GM12878 (cell line): Measurements from ENCODE around the gene OSBPL7.
"Not testable (repeated sequence)": the region's sequence is repeated elsewhere in the genome, so short reads cannot be mapped to it uniquely, and the experiment has no call there.

Source experiments
- ATF7 ChIP-seq: fragments of 450-650 bp; IDR thresholded peaks from 2 replicates; pipeline ENCODE4 v1.6.1; 2016; ENCODE audit warnings: low read depth, mild to moderate bottlenecking
- CEBPB ChIP-seq, 2 experiments: fragments of 150-350 bp in 1 of 2; IDR thresholded peaks; 2 replicates each; pipeline ENCODE4 v1.6.1; 2012 to 2014; ENCODE audit warnings: low read depth in 2 of 2, low read length in 2 of 2, borderline replicate concordance in 1 of 2, inconsistent platforms in 1 of 2
- KDM1A ChIP-seq: fragments of 200-600 bp; sonication (generic); IDR thresholded peaks from 2 replicates; pipeline ENCODE4 v1.6.1; 2016; ENCODE audit warnings: borderline replicate concordance
- NFIC ChIP-seq: IDR thresholded peaks from 2 replicates; pipeline ENCODE4 v1.6.1; 2012; ENCODE audit warnings: low read depth, mild to moderate bottlenecking, inconsistent platforms, low read length, moderate library complexity
- NRF1 ChIP-seq: conservative IDR thresholded peaks from 2 replicates; pipeline ENCODE4 v1.6.1; 2011; ENCODE audit warnings: mild to moderate bottlenecking, low read depth, low read length, improper control_type of control experiment
- PAX8 ChIP-seq: fragments of 450-650 bp; IDR thresholded peaks from 2 replicates; pipeline ENCODE4 v1.6.1; 2017; ENCODE audit warnings: mild to moderate bottlenecking, moderate library complexity
- POLR2A ChIP-seq: IDR thresholded peaks from 2 replicates; pipeline ENCODE4 v1.6.1; 2011; ENCODE audit warnings: low read depth, mild to moderate bottlenecking, low read length
- POLR2AphosphoS5 ChIP-seq: IDR thresholded peaks from 2 replicates; pipeline ENCODE4 v1.6.1; 2011; ENCODE audit warnings: mild to moderate bottlenecking, low read length, inconsistent platforms
- RAD51 ChIP-seq: fragments of 450-650 bp; IDR thresholded peaks from 2 replicates; pipeline ENCODE4 v1.6.1; 2016; ENCODE audit warnings: moderate library complexity, mild to moderate bottlenecking, inconsistent platforms
- TCF12 ChIP-seq: IDR thresholded peaks from 2 replicates; pipeline ENCODE4 v1.6.1; 2011; ENCODE audit warnings: low read depth, mild to moderate bottlenecking, low read length
- YY1 ChIP-seq: IDR thresholded peaks from 2 replicates; pipeline ENCODE4 v1.6.1; 2011; ENCODE audit warnings: low read depth, mild to moderate bottlenecking, low read length
- TF ChIP-seq, protein P1 (sequence below), 3 experiments: IDR thresholded peaks in 2 of 3; conservative IDR thresholded peaks in 1 of 3; 2 replicates each; pipeline ENCODE4 v1.5.1; 2011; ENCODE audit warnings: low read depth in 3 of 3, low read length in 3 of 3, mild to moderate bottlenecking in 3 of 3, control low read depth in 2 of 3, moderate library complexity in 2 of 3, inconsistent platforms in 1 of 3, mixed read lengths in 1 of 3; ENCODE audit not compliant: control insufficient read depth in 2 of 3, insufficient read depth in 1 of 3; ENCODE audit errors: extremely low read depth in 1 of 3
- TF ChIP-seq, protein P2 (sequence below): IDR thresholded peaks from 2 replicates; pipeline ENCODE4 v1.6.1; 2012; ENCODE audit warnings: low read length, inconsistent platforms
- TF ChIP-seq, protein P3 (sequence below): IDR thresholded peaks from 2 replicates; pipeline ENCODE4 v1.6.1; 2012; ENCODE audit warnings: low read depth, low read length, improper control_type of control experiment

DNA sequence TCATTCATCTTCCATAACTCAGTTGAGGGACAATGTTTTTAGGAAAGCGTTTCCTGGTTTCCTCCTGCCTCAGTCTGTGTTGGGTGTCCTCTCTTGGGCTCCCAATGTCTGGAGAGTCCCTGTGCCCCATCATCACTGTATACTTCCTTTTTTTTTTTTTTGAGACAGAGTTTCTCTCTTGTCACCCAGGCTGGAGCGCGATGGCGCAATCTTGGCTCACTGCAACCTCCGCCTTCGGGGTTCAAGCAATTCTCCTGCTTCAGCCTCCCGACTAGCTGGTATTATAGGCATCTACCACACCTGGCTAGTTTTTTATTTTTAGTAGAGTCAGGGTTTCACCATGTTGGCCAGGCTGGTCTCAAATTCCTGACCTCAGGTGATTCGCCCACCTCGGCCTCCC is 47.9 kb downstream of the OSBPL7 start:
- TF ChIP-seq, protein P1, sequence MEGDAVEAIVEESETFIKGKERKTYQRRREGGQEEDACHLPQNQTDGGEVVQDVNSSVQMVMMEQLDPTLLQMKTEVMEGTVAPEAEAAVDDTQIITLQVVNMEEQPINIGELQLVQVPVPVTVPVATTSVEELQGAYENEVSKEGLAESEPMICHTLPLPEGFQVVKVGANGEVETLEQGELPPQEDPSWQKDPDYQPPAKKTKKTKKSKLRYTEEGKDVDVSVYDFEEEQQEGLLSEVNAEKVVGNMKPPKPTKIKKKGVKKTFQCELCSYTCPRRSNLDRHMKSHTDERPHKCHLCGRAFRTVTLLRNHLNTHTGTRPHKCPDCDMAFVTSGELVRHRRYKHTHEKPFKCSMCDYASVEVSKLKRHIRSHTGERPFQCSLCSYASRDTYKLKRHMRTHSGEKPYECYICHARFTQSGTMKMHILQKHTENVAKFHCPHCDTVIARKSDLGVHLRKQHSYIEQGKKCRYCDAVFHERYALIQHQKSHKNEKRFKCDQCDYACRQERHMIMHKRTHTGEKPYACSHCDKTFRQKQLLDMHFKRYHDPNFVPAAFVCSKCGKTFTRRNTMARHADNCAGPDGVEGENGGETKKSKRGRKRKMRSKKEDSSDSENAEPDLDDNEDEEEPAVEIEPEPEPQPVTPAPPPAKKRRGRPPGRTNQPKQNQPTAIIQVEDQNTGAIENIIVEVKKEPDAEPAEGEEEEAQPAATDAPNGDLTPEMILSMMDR (IDR thresholded peaks at IDR 0.05 in 2 of 3, conservative IDR thresholded peaks at IDR 0.05 in 1 of 3; ENCODE audit: control insufficient read depth in 2 of 3, extremely low read depth in 1 of 3, insufficient read depth in 1 of 3, low read depth in 3 of 3, low read length in 3 of 3) = not testable (repeated sequence)
- TF ChIP-seq POLR2AphosphoS5; ATF7; POLR2A; CEBPB (IDR thresholded peaks at IDR 0.05; ENCODE audit: borderline replicate concordance in 1 of 2, low read depth in 2 of 2, low read length in 2 of 2); TCF12; RAD51; NFIC; PAX8; NRF1; YY1; KDM1A: not testable (repeated sequence)
- TF ChIP-seq, protein P2, sequence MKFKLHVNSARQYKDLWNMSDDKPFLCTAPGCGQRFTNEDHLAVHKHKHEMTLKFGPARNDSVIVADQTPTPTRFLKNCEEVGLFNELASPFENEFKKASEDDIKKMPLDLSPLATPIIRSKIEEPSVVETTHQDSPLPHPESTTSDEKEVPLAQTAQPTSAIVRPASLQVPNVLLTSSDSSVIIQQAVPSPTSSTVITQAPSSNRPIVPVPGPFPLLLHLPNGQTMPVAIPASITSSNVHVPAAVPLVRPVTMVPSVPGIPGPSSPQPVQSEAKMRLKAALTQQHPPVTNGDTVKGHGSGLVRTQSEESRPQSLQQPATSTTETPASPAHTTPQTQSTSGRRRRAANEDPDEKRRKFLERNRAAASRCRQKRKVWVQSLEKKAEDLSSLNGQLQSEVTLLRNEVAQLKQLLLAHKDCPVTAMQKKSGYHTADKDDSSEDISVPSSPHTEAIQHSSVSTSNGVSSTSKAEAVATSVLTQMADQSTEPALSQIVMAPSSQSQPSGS = not testable (repeated sequence)
- TF ChIP-seq, protein P3, sequence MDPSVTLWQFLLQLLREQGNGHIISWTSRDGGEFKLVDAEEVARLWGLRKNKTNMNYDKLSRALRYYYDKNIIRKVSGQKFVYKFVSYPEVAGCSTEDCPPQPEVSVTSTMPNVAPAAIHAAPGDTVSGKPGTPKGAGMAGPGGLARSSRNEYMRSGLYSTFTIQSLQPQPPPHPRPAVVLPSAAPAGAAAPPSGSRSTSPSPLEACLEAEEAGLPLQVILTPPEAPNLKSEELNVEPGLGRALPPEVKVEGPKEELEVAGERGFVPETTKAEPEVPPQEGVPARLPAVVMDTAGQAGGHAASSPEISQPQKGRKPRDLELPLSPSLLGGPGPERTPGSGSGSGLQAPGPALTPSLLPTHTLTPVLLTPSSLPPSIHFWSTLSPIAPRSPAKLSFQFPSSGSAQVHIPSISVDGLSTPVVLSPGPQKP = not testable (repeated sequence)
